NCI-H526 treated with DMSO at 0.1 percent for 48 hours (cell line): ENCODE data around the gene ATP8B3.
"Not testable (repeated sequence)": the region's sequence is repeated elsewhere in the genome, so short reads cannot be mapped to it uniquely, and the experiment has no call there.

ENCODE experiments used
- DNase-seq: peaks from one replicate; lab custom pipeline; 2025; lab: John Stamatoyannopoulos, UW

ATP8B3 gene

DNA sequence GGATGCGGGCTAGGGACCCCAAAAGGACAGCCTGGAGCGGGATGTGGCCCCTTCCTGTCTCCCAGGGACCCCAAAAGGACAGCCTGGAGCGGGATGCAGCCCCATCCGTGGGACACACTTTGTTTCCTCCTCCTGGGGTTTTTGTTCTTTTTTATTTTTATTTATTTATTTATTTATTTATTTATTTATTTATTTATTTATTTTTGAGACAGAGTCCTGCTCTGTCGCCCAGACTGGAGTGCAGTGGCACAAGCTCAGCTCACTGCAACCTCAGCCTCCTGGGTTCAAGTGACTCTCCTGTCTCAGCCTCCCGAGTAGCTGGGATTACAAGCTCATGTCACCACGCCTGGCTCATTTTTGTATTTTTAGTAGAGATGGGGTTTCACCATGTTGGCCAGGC lies 14.8 kb downstream of the ATP8B3 start:
- DNase-seq: not testable (repeated sequence)

DNA sequence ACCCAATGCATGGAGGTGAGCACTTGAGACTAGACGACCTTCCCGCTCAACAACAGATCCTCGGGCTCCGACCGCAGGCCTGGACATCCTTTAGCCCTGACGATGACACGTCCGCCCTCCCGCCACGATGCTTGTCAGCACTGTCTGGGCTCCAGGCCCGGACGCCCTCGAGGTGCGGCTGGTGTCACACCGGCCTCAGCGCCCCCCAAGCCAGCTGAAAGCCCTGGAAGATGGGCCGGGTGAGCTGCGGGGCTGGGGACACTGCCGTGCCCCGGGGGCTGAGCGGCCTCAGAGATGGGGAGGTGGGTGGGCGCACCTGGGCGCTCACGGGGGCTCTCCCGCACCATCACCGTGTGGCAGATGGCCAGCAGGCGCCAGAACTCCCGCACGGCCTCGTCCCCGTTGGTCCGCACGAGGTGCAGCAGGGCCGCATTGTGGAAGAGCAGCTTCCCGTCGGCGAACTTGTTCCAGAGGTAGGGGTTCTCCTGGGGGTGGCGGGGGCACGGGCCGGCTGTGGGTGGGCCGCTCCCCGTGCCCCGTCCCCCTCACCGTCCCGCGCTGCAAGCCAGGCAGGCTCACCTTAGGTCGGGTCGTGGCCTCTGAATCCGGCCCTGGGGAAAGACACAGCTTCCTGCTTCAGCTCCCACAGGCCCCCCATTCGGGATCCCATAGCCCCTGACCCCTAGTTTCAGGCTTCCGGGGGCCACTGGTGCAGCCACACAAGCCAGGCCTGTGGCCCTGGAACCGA lies 15.5 kb downstream of the ATP8B3 start:
- no peak for DNase-seq

DNA sequence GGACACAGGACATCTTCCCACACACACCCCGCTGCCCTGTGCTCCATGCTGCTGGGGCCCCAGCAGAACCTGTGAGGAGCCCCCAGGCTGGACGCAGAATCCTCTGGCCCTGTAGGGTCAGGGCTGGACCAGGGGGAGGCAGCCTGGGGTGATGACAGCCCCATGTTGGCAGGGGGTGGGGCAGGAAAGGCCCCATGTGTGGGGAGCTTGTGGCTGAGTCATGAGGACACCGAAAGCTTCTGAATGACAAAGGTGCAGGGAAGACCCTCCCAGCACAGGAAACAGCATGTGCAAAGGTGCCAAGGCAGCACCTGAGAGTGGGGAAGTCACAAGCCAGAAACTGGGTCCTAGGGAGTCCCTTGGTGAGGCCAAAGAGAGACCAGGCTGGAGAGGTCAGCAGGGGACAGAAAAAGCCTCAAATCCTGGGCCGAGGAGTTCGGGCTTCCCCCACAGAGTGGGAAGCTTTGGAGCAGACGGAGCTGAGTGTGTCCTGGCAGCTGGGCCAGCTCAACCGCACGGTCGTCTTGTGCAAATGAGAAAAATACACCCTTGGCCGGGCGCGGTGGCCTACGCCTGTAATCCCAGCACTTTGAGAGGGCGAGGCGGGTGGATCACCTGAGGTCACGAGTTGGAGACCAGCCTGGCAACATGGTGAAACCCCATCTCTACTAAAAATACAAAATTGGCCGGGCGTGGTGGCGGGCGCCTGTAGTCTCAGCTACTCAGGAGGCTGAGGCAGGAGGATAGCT lies 17.5 kb downstream of the ATP8B3 start:
- no peak for DNase-seq

DNA sequence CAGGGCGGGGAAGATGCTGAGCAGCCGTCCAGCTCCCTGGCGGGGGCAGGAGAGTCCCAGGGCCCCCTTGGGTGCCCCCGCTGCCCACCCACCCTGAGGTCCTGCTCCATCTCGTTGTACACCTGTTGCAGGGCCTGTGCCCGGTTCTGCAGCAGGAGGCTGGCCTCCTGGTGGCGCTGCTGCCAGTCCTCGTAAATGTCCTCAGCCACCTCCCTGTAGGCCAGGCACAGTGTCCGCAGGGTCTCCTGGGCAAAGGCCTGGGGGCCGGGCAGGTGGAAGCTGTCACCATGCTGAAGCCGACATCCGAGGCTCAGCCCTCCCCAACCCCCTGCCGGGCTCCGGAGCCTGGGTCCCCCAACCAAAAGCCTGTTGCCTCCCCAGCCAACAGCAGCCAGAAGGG lies 20.2 kb downstream of the ATP8B3 start:
- DNase-seq: no peak

DNA sequence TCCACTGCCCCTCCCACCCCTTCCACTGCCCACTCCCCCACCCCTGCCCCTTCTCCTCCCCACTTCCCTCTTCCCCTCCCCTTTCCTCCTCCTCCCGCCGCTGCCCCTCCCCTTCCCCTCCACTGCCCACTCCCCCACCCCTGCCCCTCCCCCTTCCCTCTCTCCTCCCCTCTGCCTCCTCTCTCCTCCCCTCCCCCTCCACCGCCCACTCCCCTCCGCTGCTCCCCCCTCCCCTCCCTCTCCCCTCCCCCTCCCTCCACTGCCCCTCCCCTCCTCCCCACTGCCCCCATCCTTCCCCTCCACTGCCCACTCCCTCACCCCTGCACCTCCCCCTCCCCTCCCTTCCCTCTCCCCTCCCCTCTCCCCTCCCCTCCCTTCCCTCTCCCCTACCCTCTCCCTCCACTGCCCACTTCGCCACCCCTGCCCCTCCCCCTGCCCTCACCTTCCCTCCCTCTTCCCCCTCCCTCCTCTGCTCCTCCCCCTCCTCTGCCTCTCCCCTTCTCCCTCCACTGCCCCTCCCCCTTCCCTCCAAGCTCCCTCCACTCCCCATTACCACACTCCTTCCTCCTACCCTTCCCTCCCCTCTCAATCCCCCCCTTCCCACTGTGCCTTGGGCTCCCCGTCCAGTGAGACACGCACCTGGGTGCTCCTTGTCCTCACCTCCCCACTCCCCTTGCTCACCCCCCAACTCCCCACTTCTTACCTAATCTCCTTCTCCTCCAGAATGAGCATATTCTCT lies 21.9 kb downstream of the ATP8B3 start:
- DNase-seq: no peak

DNA sequence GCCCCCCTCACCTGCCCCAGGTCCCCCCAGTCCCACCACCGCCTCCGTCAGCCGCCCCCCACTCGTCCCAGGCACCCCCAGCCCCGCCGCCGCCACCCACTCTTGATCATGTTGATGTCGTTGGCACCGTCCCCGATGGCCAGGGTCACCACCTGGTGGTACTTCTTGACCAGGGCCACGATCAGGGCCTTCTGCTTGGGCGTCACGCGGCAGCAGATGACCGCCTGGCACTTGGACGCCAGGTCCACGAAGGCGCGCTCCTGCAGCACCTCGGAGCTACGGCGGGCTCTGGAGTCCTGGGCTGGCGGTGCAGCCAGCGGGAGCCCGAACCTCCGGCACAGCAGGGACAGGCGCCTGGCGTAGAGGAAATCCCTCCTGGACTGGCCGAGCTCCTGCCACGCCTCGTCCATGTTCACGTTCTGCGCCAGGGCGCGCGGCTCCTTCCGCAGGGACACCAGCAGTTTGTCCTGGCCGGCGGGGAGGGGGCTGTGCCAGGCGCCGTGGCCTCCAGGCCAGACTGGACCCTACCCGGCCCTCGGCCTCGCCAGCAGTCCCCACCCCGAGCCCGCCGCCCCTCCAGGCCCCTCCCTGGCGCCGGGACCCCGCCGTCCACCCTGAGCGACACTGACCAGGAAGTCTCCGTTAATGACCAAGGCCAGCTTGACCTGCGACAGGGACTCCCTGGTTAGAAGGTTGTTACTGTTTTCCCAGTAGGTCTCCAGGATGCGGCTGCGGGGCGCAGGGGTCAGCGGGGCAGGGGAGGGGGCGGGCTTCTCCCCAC lies 22.6 kb downstream of the ATP8B3 start:
- DNase-seq: no peak

DNA sequence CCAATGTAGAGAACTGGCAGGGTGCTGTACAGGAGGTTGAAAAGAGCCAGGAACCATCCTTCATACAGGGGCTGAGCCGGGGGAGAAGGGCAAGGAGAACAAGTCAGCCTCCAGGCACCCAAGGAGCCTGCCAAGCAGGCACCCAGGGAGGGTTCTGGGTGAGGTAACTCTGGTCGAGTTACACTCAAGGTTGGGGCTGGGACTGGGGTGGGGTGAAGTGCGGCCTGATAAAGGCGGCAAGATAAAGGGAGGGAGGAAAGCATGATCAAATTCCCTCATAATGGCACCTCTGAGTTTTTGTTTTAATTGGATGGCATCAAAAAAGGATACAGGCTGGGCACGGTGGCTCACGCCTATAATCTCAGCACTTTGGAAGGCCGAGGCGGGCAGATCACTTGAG lies 25.0 kb downstream of the ATP8B3 start:
- DNase-seq: no peak

DNA sequence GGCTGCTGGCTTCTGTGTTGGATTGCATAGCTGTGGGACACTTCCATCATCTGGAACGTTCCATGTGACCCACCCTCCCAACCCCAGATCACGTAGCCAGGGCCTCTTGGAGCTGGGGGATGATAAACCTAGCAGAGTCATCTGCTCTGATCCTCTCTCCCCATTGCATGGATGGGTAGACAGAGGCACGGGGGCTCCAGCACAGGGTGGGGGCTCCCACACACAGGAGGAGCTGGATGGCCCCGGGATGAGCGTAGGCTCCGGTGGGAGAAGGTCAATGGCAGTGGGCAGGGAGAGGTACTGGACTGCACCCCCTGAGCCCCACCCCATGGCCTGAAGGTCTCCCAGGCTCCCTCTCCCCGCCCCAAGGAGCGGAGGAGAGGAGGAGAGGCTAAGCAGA lies 25.4 kb downstream of the ATP8B3 start:
- no peak for DNase-seq

DNA sequence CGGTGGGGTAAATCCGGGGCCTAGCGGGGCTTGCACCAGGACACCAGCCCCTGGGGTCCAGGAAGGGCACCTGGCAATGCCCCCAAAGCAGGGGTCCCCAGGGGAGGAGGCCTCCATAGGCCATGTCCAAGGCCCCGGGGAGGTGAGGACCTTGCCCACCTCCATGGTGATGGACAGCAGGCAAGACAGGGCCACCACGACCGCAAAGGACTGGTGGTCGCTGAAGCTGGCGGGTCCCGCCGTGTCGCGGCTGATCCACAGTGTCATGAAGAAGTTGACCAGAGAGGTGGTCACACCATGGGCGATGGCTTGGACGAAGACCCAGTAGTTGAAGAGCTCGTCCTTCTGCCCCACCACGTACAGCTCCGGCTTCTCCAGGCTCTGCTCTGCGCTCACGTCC lies 26.8 kb downstream of the ATP8B3 start:
- DNase-seq: no peak

DNA sequence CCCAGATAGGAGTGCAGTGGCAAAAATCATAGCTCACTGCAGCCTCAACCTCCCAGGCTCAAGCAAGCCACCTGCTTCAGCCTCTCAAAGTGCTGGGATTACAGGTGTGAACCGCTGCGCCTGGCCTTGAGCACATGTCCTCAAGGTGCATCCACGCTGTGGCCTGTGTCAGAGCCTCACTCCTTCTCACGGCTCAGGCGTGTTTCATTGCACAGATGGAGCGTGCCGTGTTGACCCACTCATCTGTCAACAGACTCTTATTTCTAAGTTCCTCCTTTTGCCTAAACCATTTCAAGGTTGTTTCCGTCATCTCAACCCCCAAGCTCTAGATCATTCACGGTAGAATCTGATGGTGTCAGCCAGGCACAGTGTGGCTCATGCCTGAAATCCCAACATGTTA lies 28.2 kb downstream of the ATP8B3 start:
- no peak for DNase-seq

DNA sequence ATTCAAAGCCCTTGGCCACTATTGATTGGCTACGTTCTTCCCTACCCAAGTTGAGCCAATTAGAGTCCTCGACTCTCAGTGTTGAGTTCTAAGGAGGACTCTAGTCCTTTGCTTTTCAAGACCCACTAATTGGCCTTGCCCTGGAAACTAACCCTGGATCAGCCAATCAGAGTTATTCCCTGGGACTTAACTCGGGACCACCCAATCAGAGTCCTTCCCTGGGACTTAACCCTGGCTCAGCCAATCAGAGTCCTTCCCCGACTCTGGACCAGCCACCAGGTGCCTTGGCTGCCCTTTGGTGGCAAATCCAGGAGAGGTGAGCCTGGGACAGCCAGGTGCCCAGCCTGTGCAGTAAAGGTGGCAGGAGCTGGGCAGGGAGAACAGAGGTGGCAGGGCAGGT lies 28.7 kb downstream of the ATP8B3 start:
- DNase-seq: no peak

DNA sequence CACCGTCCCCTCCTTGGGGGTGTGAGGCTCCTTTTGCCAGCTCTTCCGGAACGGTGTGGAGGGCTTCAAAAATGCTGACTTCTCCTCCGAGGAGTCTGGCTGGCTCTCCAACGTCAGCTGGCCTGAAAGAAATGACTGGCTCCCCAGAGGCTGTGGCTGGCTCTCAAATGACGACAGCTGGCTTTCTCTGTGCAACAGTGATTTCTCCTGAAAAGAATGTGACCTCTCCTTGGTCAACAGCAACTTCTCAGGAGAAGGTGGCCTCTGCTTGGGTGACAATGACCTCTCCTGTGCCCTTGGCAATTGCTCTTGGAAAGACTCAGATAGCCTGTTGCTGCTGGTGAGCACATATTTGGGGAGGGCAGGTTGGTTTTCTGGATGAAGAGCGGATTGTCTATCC lies 29.6 kb downstream of the ATP8B3 start:
- DNase-seq: no peak

DNA sequence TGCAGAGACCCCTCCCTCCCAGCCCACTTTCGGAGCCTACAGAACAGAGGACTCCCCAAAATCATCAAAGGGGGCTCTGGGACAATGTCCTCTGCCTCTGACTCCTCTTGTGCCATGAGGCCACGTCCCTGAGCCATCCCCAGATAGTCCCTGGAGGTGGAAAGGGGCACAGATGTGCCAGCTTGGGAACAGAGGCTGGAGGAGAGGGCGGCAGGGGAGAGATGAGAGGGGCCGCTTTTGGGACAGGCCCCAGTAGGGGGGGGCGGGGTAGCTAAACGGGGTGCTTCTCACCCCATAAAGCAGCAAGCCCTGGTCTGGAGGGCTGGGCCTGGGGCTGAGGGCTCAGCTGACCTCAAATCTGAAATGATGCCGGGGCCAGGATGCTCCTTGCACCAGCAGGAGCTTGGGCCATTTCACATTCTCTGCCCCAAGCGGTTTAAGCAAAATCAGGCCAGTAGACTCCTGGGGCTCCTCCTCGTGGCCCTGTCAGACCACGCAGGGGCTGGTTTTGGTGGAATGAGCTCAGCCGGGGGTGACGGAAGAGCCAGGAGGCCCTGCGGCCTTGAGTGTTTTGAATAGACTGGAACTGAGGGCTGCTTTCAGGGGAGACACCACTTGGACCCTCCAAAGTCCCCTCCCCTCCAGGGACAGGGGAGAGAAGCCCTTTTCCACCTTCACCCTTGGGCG lies 31.7 kb downstream of the ATP8B3 start:
- DNase-seq: no peak

DNA sequence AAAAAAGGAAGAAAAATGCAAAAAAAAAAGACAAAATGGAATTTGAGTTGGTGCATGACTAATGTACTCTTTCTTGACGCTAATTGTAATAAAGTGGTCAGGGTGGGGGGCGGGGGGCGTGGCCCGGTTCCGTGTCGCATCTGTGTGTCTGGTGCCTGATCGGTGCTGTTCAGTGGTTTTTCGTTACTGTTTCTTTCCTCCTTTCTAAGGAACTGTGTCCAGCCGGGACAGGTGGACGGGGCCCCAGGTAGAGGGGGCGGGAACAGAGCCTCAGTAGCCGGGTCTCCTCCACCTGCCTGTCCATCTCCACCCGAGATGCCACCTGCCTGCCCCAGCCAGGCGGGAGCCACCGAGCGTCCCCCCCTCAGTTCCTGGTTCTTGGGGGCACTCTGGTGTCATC lies 32.5 kb downstream of the ATP8B3 start:
- DNase-seq: no peak

DNA sequence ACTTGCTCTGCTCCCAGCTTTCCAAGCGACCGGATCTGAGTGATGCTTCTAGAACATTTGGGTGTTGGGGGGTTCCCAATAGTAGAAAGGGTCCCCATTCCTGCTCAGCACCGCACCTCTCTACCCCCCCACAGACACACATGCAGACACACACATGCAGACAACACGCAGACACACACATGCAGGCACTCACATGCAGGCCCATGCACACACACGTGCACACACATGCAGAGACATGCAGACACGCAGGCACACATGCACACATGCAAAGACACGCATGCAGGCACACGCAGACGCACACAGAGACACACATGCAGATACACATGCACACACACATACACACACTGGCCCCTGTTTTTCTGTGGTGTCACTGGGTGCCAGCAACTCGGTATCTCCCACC lies 34.9 kb downstream of the ATP8B3 start:
- no peak for DNase-seq

DNA sequence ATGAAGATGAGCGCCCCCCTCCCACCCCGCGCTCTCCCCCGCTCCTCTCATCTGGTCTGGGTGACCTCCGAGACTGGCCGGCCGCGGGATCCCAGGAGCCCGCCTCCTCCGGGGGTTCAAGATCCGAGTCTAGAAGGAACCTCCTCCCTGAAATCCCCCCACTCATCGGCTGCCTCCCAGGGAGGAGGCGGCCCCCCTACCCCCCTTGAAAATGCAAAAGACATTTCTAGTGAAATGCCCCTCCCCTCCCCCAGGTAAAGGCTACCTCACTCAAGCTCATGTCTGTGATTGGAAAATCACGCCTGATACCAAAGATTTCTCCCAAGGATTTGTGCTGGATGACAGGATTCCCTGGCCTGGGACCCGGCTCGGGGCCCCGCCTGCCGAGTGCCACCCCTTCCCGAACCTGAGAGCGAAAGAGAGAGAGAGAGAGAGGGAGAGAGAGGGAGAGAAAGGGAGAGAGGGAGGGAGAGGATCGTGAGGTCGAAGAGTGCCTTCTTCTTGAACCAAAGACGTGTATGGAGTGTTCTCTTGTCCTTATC lies 35.4 kb downstream of the ATP8B3 start:
- DNase-seq: no peak

DNA sequence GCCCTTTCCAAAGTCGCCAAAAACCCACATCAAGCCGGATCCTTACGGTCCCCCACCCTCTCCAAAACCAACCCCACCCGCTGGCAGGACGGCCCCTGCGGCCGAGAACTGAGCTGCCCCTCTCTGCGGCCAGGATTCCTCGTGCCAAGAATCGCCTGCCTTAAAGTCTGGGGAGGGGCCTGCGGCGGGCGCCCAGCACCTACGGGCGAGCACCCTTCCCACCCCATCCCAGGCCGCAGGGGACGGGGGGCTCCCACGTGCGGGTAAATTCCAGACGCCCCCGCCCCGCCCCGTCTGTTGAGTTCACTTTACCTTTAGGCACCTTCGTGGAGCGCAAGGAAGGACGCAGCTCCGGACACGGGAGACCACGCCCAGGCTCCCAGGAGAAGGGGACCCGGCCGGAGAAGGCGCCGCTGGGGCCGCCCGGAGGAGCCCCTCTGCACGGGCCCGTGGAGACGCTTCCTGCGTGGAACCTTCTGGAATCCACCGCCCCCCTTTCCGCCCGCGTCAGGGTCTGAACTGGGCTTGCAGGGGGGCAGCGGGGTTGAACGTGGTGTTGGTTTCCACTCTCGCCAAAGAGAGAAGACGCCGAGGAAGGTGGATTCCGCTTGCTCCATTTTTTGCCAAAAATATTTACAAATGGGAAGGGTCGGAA lies 36.0 kb downstream of the ATP8B3 start:
- no peak for DNase-seq

DNA sequence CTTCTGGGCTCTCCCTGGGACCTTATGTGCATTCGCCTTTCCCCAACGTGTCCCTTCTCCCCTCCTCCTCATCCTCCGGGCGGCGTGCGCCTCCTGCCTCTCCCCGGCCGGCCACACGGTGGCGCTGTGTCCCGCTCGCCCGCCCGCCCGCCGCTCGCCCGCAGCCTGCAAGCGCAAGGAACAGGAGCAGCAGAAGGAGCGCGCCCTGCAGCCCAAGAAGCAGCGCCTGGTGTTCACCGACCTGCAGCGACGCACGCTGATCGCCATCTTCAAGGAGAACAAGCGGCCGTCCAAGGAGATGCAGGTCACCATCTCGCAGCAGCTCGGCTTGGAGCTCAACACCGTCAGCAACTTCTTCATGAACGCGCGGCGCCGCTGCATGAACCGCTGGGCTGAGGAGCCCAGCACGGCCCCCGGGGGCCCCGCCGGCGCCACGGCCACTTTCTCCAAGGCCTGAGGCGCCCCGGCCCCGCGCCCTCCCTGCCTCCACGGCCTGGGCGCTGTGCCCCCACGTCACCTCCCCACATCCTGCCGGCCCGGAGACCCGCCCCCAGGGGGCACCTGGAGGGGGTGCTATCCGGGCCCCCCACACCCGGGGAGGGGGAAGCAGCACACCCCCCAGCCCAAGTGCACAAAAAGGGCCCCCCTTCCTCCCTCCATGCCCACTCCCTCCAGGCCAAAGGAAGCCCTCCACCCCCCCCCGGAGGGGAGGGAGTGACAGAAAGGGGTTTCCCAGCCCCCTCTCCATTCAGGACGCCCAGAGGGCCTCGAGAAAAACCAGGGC lies 36.9 kb downstream of the ATP8B3 start:
- DNase-seq: no peak

DNA sequence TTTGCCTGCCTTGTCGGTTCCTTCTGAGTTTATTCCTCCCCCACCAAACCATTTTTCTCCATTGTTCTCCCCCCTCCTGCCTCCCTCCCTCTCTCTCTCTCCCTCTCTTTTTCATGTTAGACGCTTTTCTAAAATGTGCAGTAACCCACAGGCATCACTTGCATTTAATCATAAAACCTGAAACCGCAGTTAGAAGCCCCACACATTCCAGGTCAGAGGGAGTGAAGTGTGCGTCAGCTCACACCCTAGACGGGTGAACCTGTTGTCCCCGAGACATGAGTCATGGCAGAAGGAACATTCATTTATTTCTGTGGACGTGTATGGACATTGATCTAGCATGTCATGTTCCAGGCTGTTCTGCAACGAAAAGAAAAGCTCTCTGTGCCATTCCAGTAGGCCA lies 38.9 kb downstream of the ATP8B3 start:
- DNase-seq: no peak
